SKM-1 (cell line): ENCODE measurements around the gene ATP13A5.

Experiments used
- DNase-seq: peaks from one replicate; lab custom pipeline; 2025; ENCODE audit not compliant: unreplicated experiment; lab: John Stamatoyannopoulos, UW

Gene ATP13A5

GRCh38 chr3:193347521-193348501 is 30.7 kb downstream of the ATP13A5 start:
- DNase-seq = no peak

- DNase-seq = no peak
Measured at GRCh38 chr3:193346259-193346658, 32.3 kb downstream of the ATP13A5 start.

GRCh38 chr3:193345431-193345830 is 33.1 kb downstream of the ATP13A5 start:
- no peak for DNase-seq

GRCh38 chr3:193344486-193344885 is 34.1 kb downstream of the ATP13A5 start:
- DNase-seq = no peak

GRCh38 chr3:193343726-193344222 is 34.8 kb downstream of the ATP13A5 start:
- no peak for DNase-seq

- no peak for DNase-seq
Measured at GRCh38 chr3:193342551-193342950, 36.0 kb downstream of the ATP13A5 start.

- no peak for DNase-seq
Measured at GRCh38 chr3:193335031-193335430, 43.5 kb downstream of the ATP13A5 start.

- DNase-seq = no peak
Measured at GRCh38 chr3:193333229-193333628, 45.3 kb downstream of the ATP13A5 start.

- DNase-seq = no peak
Measured at GRCh38 chr3:193330555-193331204, 47.9 kb downstream of the ATP13A5 start.

- no peak for DNase-seq
Measured at GRCh38 chr3:193317682-193318300, 60.8 kb downstream of the ATP13A5 start.

GRCh38 chr3:193314161-193314560 is 64.4 kb downstream of the ATP13A5 start:
- DNase-seq = no peak

GRCh38 chr3:193313061-193313958 is 65.2 kb downstream of the ATP13A5 start:
- no peak for DNase-seq

- DNase-seq = no peak
Measured at GRCh38 chr3:193310914-193311723, 67.4 kb downstream of the ATP13A5 start.

- no peak for DNase-seq
Measured at GRCh38 chr3:193305356-193305755, 73.2 kb downstream of the ATP13A5 start.

- no peak for DNase-seq
Measured at GRCh38 chr3:193301433-193301832, 77.1 kb downstream of the ATP13A5 start.

- DNase-seq = no peak
Measured at GRCh38 chr3:193297421-193297820, 81.1 kb downstream of the ATP13A5 start.

- DNase-seq = no peak
Measured at GRCh38 chr3:193295985-193296384, 82.6 kb downstream of the ATP13A5 start.

- no peak for DNase-seq
Measured at GRCh38 chr3:193292386-193292785, 86.2 kb downstream of the ATP13A5 start.

GRCh38 chr3:193271101-193271840 is 107.3 kb downstream of the ATP13A5 start:
- DNase-seq = no peak
